Mucosa of rectum (tissue), 2 donors: ENCODE measurements around the gene HSPA6.
"Not testable (repeated sequence)": the region's sequence is repeated elsewhere in the genome, so short reads cannot be mapped to it uniquely, and the experiment has no call there.

Experiments
- H3K27ac ChIP-seq, 2 donors: one replicate each; pipeline ENCODE4 v1.7.0; 2013; ENCODE audit warnings: inconsistent platforms in 2 of 2, low read depth in 2 of 2, low read length in 2 of 2
- H3K27me3 ChIP-seq, 2 donors: one replicate each; pipeline ENCODE4 v1.7.0; 2013; ENCODE audit warnings: low read length in 2 of 2; ENCODE audit not compliant: control insufficient read depth in 2 of 2, insufficient read depth in 2 of 2
- H3K36me3 ChIP-seq, 2 donors: one replicate each; pipeline ENCODE4 v1.7.0; 2013; ENCODE audit warnings: low read length in 2 of 2; ENCODE audit not compliant: control insufficient read depth in 2 of 2, insufficient read depth in 2 of 2
- H3K4me1 ChIP-seq, 2 donors: one replicate each; pipeline ENCODE4 v1.7.0; 2013; ENCODE audit warnings: low read length in 2 of 2, mild to moderate bottlenecking in 1 of 2; ENCODE audit not compliant: control insufficient read depth in 2 of 2, insufficient read depth in 2 of 2
- H3K4me3 ChIP-seq, 2 donors: one replicate each; pipeline ENCODE4 v1.7.0; 2013; ENCODE audit warnings: low read length in 2 of 2
- H3K9ac ChIP-seq, 2 donors: one replicate each; pipeline ENCODE4 v1.7.0; 2013; ENCODE audit warnings: low read length in 2 of 2, low read depth in 1 of 2, mild to moderate bottlenecking in 1 of 2
- H3K9me3 ChIP-seq, 2 donors: one replicate each; pipeline ENCODE4 v1.7.0; 2013; ENCODE audit warnings: low read length in 2 of 2; ENCODE audit not compliant: control insufficient read depth in 2 of 2
- donor health status: healthy.
- donor health status: Normal muscosa, but diverticular disease.

Gene HSPA6

DNA sequence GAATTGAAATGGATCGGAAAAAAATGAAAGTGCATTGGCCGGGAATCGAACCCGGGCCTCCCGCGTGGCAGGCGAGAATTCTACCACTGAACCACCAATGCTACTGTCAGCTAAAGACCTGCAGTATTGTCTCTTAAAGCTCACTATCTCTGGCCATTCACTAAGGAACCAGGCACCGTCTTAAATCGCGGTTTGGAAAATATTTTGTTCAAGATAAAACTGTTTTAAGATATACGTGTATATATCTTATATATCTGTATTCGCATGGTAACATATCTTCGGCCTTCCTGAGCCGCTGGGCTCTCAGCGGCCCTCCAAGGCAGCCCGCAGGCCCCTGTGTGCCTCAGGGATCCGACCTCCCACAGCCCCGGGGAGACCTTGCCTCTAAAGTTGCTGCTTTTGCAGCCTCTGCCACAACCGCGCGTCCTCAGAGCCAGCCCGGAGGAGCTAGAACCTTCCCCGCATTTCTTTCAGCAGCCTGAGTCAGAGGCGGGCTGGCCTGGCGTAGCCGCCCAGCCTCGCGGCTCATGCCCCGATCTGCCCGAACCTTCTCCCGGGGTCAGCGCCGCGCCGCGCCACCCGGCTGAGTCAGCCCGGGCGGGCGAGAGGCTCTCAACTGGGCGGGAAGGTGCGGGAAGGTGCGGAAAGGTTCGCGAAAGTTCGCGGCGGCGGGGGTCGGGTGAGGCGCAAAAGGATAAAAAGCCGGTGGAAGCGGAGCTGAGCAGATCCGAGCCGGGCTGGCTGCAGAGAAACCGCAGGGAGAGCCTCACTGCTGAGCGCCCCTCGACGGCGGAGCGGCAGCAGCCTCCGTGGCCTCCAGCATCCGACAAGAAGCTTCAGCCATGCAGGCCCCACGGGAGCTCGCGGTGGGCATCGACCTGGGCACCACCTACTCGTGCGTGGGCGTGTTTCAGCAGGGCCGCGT lies at the start of gene HSPA6:
Gene HSPA6, plus strand, starts transcription at position 724 of the 925 bp plus-strand sequence. Its CDS starts 119 bp downstream, at position 843.
- not testable (repeated sequence) for H3K27me3 ChIP-seq, H3K4me1 ChIP-seq, H3K9me3 ChIP-seq, H3K36me3 ChIP-seq
- H3K27ac ChIP-seq, result peak within 1 kb of the TSS; percentile 63 to 71
- H3K4me3 ChIP-seq, result peak within 1 kb of the TSS; percentile 72 to 75
- peak within 1 kb of the TSS; percentile 29 to 73 for H3K9ac ChIP-seq

DNA sequence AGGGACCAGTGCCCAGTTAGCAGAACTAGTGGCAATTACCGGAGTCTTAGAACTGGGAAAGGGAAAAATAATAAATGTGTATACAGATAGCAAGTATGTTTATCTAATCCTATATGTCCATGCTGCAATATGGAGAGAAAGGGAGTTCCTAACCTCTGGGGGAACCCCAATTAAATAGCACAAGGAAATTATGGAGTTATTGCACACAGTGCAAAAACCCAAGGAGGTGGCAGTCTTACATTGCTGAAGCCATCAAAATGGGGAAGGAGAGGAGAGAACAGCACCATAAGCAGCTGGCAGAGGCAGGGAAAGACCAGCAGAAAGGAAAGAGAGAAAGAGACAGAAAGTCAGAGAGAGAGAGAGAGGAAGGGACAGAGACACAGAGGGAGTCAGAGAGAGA lies 46.6 kb upstream of the HSPA6 start:
- peaks cover 15 to 16% of the 10 kb centered on the region in 2 donors for H3K27me3 ChIP-seq
- not testable (repeated sequence) for H3K27ac ChIP-seq

DNA sequence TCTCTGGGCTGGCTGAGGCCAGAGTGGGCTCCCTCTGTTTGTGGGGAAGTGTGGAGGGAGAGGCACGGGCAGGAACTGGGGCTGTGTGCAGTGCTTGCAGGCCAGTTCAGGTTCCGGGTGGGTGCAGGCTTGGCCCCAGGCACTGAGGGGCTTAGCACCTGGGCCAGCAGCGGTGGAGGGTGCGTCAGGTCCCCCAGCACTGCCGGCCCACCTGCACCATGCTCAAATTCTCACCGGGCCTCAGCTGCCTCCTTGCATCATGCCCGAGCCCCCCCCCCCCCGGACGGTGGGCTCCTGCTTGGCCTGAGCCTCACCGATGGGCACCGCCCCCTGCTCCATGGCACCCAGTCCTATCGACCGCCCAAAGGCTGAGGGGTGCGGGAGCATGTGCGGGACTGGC lies 45.4 kb upstream of the HSPA6 start:
- H3K27me3 ChIP-seq, result peaks cover 8 to 9% of the 10 kb centered on the region in 2 donors
- no peaks in the 10 kb centered on the region for H3K36me3 ChIP-seq
- no peak overlapping the region for H3K9ac ChIP-seq
- no peak overlapping the region for H3K27ac ChIP-seq
- H3K4me1 ChIP-seq, result no peaks in the 10 kb centered on the region
- no peak overlapping the region for H3K4me3 ChIP-seq
- H3K9me3 ChIP-seq, result no peaks in the 10 kb centered on the region

More for the DNA sequence above, 46.6 kb upstream of the HSPA6 start:
- not testable (repeated sequence) for H3K9ac ChIP-seq, H3K36me3 ChIP-seq, H3K9me3 ChIP-seq, H3K4me3 ChIP-seq, H3K4me1 ChIP-seq

DNA sequence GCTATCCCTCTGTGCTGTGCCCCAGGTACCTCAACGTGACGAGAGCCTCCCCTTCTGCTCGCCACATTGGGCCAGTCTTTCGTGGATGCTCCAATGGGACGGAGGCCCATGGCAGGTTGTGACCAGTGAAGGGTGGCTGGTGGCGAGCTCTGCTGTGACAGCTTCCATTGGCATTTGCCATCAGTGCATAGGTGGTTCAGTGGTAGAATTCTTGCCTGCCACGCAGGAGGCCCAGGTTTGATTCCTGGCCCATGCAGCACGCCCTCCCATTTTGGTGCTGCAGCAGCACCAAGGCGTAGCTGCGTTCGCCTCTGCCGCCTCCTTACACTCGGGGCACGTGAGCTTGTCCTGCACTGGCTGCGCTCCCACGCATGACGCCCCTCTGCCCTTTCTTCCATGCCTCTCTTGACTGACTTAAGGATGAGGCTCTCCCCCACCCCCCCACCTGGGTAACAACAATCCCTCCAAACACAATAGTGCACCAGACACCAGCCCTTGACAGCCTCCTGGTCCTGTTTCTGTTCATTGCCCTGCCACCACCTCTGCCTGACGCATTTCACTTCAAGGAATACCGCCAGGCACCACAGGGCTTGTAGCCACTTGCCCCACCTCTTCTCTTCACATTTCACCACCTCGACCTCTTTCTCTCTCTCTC lies 43.8 kb upstream of the HSPA6 start:
- peaks cover 8 to 9% of the 10 kb centered on the region in 2 donors for H3K27me3 ChIP-seq
- H3K36me3 ChIP-seq, result no peaks in the 10 kb centered on the region
- no peaks in the 10 kb centered on the region for H3K9me3 ChIP-seq
- no peak overlapping the region for H3K4me3 ChIP-seq
- no peak overlapping the region for H3K27ac ChIP-seq
- no peaks in the 10 kb centered on the region for H3K4me1 ChIP-seq
- no peak overlapping the region for H3K9ac ChIP-seq

DNA sequence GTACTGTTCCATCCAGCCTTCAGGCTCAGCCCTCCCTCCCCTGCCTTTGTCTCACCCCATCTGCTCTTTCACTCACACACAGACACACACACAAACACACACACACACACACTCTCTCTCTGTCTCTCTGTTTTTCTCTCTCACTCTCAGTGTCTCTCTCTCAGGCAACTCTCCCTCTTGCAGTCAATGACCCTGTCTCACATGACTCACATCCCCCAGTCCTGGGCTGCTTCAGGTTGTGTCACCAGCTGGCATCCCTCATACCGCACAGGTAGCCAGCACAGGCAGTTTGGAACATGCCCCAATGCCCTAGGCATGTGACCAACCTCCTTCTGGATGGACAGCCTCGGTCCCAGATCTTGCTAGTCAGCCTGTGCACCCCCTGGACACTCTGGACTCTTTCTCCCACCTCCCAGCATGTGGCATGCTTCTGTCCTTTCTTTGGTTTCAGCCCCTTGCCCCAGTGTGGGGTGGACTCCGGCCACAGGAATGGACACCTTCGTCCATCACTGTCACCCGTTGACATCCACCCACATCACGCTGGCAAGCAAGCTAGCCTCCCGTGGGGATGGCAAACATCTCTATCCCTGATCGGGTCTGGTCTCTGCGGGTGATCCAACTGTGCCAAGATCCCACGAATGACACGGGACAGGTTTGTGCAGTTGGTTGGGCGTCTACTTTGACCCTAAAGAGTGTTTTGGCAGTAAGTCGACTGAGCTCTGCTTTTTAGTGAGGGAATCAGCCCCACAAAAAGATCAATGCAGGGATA lies 42.5 kb upstream of the HSPA6 start:
- peaks cover 8 to 9% of the 10 kb centered on the region in 2 donors for H3K27me3 ChIP-seq

DNA sequence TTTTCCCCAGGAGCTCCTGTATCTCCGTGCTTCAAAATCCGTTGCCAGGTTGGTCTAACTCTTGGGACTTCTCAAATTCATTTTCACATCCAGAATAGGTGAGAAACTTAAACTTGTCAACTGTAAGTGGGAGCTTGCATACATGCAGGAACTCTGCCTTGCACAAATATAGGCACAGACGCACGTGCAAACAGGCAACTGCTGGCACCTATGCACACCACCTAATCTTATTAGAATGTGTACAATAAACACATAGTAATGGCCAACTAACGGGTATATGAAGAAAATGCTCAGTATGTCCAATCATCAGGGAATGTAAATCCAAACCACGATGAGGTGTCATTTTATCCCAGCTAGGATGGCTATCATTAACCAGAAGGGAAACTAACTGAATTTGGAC lies 41.7 kb upstream of the HSPA6 start:
- Histone ChIP-seq H3K27ac (no peak overlapping the region), H3K4me3 (no peak overlapping the region), H3K9me3 (no peaks in the 10 kb centered on the region), H3K4me1 (no peaks in the 10 kb centered on the region), H3K9ac (no peak overlapping the region), H3K27me3 (peaks cover 8 to 9% of the 10 kb centered on the region in 2 donors), H3K36me3 (no peaks in the 10 kb centered on the region)

More for the DNA sequence above, 42.5 kb upstream of the HSPA6 start:
- no peaks in the 10 kb centered on the region for H3K36me3 ChIP-seq
- no peak overlapping the region for H3K4me3 ChIP-seq
- H3K9ac ChIP-seq, result no peak overlapping the region
- no peak overlapping the region for H3K27ac ChIP-seq
- no peaks in the 10 kb centered on the region for H3K9me3 ChIP-seq
- H3K4me1 ChIP-seq, result no peaks in the 10 kb centered on the region

DNA sequence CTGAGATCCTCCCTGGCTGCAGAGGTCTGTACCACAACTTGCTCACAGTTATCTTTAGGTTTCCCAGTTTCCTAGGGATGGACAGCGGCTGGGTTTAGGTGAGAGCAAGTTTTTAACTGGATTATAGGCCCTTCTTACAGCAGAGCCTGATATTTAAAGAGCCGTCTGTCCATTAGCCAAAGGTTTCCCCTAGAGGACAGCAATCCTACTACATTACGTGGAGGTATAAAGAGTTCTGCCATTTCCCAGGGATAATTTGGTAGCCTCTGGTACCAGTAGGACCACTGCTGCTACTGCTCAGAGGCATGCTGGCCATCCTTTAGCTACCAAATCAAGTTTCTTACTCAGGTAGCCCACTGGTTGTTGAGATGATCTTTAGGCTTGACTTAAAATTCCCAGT lies 41.0 kb upstream of the HSPA6 start:
- H3K27me3 ChIP-seq, result peaks cover 8 to 9% of the 10 kb centered on the region in 2 donors
- no peak overlapping the region for H3K27ac ChIP-seq
- no peak overlapping the region for H3K4me3 ChIP-seq
- no peaks in the 10 kb centered on the region for H3K4me1 ChIP-seq
- H3K9me3 ChIP-seq, result no peaks in the 10 kb centered on the region
- no peaks in the 10 kb centered on the region for H3K36me3 ChIP-seq
- no peak overlapping the region for H3K9ac ChIP-seq

DNA sequence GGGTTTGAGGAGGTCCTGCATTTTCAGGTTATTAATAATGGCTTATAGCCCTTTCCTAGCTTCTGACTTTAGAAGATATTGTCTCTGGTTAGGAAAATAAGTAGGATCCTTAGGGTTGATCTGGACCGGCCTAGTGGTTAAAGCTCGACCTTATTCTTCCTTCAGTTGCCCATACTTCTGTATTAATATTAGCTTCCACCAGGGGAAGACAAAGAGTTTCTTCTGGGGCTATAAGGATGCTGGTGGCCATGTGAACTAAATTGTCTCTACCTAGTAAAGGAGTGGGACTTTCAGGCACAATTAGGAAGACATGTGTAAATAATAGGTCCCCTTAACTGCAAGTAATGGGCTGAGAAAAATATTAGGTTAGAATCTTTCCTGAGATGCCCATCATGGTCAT lies 39.7 kb upstream of the HSPA6 start:
- Histone ChIP-seq H3K27ac (no peak overlapping the region), H3K36me3 (no peaks in the 10 kb centered on the region), H3K4me1 (no peaks in the 10 kb centered on the region), H3K9ac (no peak overlapping the region), H3K4me3 (no peak overlapping the region), H3K9me3 (no peaks in the 10 kb centered on the region), H3K27me3 (peaks cover 9 to 11% of the 10 kb centered on the region in 2 donors)

DNA sequence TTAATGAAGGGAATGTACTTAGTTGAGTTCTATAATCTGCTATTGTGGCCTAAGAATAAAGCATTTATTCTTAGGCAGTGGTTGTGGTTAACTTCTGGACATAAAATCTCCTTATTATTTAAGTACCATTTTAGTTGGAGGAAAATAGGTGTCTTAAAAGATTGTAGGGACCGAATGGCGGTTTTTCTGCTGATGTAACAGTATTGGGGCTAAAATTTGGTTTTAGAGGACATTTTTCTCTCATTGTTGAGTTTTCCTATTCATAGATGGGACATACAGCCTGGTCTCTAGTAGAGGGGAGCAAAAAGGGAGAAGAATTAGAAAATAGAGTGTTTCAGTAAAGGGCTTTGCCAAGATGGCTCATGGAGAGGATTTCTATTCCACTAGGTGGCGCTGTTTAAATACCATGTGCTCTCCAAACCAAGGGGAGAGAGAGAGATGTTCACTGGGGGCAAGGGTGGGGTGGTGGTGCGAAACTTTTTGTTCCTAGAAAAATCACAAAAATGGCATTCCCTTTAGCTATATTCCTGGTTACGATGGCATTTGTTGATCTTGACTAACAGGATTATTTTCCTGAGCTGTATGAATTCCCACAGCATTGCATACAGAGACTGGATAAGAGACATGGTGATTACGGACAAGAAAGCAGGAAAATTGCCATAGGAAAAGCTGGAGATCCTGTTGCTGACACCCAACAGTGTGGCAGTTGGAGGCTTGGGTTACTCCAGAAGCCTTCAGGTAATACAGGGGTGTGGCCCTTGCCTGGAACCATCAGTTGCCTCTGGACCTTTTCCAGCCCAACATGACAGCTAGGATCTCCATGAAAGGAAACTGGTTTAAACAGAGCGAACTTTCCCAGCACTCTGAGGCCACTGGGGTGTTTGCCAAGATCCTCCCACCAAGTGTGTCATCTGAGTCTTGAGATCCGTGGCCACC lies 37.3 kb upstream of the HSPA6 start:
- Histone ChIP-seq H3K27ac (no peak overlapping the region), H3K36me3 (no peaks in the 10 kb centered on the region), H3K4me3 (no peak overlapping the region), H3K9me3 (no peaks in the 10 kb centered on the region), H3K9ac (no peak overlapping the region), H3K27me3 (peaks cover 4% of the 10 kb centered on the region in 2 donors), H3K4me1 (no peaks in the 10 kb centered on the region)
